ENCODE results near the gene NGF.

DNA sequence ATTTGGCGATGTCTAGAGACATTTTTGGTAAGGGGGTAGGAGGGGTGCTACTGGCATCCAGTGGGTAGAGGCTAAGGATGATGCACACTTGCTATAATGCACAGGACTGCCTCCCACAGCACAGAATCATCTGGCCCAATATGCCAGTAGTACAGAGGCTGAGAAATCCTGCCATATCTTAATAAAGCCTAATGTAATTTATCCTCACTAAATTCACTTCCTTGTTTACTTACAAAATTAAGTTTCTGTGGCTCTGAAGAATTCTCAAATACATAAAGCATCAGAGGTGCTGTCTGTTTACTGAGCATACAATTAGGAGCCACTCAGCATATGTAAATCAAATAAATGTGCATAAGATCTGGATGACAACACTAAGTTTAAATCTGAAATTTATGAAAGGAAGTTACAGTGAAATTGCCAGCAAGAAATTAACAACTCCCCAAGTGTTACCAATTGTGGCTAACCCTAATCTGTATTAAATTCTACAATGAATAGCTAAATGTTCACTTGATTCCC, 26.5 kb downstream of the NGF start:
- TF ChIP-seq, protein P1, sequence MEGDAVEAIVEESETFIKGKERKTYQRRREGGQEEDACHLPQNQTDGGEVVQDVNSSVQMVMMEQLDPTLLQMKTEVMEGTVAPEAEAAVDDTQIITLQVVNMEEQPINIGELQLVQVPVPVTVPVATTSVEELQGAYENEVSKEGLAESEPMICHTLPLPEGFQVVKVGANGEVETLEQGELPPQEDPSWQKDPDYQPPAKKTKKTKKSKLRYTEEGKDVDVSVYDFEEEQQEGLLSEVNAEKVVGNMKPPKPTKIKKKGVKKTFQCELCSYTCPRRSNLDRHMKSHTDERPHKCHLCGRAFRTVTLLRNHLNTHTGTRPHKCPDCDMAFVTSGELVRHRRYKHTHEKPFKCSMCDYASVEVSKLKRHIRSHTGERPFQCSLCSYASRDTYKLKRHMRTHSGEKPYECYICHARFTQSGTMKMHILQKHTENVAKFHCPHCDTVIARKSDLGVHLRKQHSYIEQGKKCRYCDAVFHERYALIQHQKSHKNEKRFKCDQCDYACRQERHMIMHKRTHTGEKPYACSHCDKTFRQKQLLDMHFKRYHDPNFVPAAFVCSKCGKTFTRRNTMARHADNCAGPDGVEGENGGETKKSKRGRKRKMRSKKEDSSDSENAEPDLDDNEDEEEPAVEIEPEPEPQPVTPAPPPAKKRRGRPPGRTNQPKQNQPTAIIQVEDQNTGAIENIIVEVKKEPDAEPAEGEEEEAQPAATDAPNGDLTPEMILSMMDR (IDR thresholded peaks at IDR 0.05): no peak
- TF ChIP-seq POLR2A (IDR thresholded peaks at IDR 0.05): no peak

Measured in heart left ventricle (tissue), 13 donors.